HG03095 (cell line): ENCODE data around the gene HTR2C.
"Not testable (repeated sequence)": the region's sequence is repeated elsewhere in the genome, so short reads cannot be mapped to it uniquely, and the experiment has no call there.

Experiments used
- ATAC-seq: cut with Tn5 transposase; IDR thresholded peaks from one replicate; pipeline ENCODE4 v1.9.1; 2021; ENCODE audit warnings: moderate library complexity; ENCODE audit not compliant: unreplicated experiment

The HTR2C gene

DNA sequence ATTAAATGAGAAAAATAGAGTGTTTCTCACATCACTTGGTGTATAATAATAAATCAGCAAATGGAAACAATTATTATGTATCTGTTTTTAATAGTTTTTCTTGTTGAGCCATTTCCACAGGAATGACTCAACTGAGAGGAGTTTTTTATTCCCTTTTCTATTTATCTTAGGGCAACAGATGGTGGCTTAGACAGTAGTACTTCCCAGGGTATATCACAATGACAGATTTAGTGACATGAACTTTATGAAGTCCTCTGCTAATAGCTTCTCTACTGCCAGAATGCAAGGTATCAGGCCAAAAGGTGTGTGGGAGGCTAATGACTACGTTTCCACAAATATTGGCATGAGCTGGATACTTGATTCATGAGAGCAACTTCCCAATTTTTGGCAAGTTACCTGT, 126.7 kb downstream of the HTR2C start:
- no peak for ATAC-seq

DNA sequence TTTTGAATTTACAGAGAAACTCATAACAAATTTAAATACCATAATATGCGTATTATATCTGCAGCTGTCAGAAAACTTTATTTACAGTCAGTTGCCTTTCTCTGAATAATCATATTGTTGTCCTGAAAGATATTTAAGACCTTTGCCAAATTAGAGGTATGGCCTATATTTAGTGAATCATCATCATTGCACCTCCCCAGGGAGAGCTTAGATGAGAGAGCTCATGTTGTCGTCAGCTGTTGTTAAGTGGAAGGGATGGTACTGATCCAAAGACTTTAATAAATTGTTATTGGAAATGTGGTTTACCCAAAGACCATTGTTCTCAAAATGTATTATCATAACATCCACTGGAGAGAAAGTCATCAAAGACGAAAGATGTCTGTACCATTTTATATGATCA, 128.6 kb downstream of the HTR2C start:
- no peak for ATAC-seq

DNA sequence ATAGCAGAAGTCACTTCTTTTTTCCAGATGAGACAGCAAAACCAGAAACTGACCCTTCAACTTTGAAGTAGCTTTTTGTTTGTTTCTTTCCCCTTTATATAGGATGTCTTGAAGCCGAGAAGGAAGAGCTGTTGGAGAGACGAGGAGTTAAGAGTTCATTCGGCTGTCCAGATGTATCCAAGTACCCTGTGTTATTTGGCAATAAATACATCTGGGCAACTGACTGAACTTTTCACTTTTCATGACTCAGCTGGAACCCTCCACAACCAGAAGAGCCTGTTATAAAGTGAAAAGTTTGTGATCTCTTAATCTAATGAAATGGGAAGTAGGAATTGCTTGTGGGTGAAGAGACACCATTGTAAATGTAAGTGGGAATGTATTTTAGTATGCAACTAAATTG, 131.2 kb downstream of the HTR2C start:
- ATAC-seq: no peak

DNA sequence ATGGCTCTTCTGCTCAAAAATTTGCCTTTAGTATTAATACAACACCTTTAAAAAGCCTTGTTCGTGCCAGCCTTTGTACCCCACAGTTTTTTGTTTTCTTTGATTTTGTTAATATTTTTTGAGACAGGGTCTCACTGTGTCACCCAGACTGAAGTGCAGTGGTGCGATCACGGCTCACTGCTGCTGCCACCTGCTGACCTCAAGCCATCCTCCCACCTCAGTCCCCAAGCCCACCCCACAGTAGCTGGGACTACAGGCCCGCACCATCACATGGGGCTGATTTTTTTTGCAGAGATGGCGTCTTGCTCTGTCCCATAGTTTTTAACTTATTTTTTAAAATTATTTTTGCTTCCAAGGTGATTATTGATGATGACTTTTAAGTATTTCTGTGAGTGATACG, 134.0 kb downstream of the HTR2C start:
- no peak for ATAC-seq

DNA sequence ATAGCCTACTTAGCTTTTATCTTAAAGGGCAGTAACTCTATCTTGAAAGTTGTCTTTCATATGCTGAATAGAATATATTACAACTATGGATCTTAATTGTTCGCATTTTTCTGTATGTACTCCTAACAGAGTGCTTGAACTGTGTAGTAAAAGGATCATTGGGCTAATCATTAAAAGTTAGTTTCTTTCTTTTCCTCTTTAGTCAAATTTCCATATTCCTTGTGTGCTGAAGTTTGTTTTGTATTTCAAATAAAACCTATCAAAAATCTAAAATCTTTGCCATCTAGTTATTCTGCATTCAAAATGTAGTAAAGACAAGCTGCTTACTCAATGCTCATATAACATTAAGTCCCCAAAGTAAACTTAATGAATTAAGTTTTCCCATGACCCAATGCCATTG, 182.7 kb downstream of the HTR2C start:
- no peak for ATAC-seq

DNA sequence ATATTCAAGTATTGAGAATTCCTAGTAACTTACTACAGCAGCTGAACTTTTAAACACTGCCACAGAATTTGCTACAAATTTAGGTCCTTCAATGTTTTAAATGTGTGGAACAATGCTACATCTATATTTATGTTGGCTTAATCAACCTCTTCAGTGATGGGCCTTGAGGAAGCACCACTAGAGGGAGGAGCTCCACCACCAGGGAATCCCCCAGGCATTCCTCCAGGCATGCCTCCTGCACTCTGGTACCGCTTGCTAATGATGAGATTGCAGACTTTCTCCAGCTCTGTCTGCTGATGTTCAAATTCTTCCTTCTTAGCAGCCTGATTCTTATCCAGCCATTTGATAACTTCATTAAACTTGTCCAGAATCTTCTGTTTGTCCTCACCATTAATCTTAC, 190.8 kb downstream of the HTR2C start:
- ATAC-seq: no peak

DNA sequence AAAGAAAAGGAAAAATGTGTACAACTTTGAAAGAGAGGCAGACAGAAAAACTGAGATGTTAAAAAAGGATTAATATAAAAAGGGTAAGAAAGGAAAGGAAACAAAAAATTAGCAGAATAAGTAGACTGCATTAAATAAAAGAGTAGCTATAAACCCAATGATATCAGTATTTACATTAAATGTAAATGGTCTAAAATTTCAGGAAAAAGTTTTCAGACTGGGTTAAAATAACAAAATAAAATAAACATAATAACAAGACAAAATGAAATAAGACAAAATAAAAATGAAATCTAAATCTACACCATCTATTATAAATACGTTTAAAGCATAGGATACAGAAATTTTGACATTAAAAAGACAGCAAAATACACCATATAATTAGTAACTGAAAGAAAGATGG, 199.0 kb downstream of the HTR2C start:
- ATAC-seq: no peak

DNA sequence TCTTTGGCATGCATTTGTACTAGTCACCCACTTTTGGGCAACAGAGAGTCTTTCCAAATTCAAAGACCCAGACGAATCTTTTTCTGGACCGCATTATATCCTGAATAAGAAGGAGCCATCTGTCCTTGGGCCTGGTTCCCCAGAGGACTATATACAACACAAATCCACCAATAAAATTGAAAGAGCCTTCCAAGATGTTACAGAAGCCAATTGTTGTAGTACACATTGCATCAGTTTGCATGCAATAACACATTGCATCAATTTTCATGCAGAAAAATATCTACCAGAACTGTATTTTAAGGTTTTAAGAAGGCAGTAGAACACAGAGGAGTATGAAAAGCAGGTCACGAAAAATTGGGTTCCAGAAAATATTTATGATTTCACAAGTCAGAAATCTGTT, 203.2 kb downstream of the HTR2C start:
- no peak for ATAC-seq

DNA sequence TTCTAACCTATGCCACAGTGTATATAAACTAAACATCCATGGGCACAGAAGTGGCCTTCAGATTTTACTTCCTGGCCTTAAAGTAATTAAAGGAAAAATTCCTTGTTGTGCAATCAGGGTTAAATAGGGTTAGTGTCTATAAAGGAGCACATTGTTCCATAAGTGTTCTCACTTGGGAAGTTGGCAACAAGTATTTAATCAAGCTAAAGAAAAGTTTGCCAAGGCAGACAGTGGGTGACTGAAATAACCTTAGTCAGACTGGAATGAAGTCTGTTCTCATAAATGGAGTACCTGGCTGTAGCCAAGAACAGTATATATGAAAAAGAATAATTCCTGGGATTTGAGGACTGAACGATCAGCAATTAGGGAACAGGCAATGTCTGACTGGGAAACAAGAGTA, 213.6 kb downstream of the HTR2C start:
- no peak for ATAC-seq

DNA sequence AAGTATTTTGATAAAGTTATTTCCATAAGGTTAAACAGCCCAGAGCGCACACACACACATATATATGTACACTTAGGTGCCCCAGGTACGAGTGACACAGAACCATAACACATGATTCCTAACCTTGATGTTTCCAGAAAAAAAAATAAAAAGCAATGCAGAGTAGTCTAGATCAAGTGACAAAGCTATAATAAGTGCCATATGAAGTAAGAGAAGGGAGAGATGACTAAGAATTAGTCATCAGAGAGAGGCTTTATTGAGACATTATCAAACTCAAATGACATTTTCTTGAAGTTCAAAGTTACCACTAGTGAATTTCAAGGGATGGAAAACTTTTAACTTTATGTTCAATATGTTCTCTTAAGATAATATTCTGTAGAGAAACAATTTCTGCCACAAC, 215.0 kb downstream of the HTR2C start:
- ATAC-seq: no peak

DNA sequence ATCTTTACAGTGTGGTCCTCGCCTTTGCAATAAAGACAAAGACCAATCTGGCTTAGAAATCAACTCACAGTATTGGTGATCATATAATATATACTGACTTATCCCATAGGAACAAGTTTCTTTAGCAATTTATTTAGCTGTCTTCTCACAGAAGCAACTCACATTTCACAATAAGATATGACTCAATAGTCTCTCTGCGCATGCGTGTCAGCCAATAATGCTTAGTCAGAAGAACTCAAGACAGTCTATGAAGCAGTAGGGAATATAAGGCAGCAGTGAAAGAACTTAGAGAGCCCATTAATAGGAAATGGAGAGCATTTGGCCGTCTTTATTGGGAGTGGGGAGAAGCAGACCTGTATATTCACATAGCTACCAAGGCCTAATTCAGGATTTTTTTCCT, 216.8 kb downstream of the HTR2C start:
- ATAC-seq: no peak

DNA sequence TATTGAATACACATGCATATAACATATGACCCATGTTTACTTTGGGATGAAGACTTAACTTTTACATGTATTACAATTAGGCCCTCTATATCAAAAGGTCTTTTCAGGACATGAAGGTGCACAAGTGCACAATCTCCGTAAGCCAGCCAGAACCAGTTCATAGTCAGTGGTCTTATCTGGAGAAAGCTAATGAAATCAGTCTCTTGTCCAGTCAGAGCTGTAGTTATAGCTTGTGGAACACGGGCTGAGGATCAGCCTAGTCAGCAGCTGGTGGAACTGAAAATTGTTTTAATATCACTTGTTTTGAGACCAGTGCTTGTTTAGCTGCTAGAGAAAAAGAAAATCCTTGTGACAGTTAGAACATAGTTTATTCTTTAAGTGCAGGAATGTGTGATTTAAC, 235.6 kb downstream of the HTR2C start:
- ATAC-seq: no peak

DNA sequence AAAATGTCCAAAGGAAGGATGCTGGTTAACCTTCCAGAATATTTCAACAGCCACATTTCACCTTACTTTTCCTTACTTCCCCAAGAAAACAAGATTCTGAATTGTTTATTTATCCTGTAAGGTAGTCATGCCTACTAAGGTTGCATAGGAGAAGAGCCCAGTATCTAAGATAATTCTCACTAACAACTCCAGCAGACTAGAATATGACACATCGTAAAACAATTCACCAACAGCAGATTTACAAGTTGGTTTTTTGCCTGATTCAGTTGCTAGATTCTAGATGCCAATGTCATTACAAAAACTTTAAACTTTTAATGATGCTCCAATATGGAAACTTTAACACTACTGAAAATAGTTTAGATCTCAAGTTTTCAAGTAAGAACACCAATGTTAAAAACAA, 257.2 kb downstream of the HTR2C start:
- no peak for ATAC-seq

DNA sequence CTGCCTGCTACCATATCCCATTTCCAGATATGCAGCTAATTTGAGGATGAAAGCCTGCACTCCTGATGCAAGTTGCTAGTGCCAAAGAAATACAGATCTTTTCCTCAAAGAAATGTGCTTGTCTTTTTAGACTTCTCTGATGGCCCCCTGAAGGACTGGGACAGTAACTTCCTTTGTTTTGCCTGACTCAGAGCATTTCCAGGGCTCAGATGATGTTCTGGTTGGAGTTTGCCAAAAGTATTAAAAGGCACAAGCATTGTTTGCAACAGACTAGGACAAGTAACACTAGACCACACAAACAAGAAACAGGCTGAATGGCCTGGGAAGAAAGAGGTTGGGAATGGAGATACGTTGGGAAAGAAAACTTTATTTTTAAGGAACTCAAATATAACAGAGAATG, 258.3 kb downstream of the HTR2C start:
- no peak for ATAC-seq

DNA sequence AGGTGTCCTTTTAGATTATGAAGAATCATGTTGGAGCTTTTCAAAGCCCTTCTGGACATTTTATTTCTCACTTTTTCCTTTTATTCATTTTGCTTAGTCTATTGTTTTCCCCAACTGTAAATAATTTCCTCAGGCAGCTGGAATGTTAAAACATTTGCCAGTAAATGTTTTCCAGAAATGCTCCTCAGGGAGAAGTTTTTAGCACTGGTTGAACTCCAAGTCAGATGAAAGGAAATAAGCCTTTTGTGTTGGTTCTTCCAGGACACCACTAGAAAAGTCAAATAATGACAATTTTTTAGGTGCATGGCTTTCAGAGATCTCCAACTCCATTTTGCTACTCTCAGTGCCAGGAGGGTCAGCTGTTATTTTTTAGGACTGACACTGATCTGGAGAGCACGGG, 305.6 kb downstream of the HTR2C start:
- no peak for ATAC-seq

DNA sequence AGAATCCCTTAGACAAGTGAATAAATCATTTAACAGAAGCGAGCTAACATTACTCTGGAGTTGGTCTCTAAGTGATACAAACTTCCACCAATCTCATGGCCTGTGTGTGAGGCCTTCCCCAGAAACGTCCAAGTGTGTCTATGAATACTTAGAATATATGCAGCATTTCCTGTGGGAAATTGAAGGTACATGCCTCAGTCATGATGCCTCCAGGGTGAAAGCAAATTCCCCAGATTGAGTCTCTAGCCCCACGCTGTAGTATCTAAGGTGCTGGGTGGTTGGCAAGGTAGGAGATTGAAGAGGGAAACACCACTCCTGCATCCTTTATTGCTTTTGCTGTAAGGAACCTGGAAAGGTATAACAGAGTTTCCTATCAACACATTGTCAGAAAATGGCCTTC, 319.7 kb downstream of the HTR2C start:
- ATAC-seq: no peak

DNA sequence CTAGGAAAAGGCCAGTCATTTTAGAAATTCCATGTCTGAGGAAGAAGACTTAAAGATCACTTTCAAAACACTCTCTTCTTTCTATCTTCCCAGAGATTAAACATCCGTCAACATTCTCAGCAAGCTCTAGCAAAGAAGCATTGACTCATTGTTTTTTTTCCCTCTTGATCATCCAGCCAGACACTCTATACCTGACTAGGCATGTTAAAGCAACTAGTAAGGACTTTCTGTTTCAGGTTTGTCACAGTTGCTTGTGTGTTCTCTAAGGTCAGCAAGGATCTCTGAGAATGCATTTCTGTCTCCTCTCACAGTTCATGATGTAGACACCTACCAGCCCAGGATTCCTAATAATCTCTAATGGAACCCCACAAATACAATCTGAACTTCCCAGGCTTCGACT, 321.4 kb downstream of the HTR2C start:
- no peak for ATAC-seq

DNA sequence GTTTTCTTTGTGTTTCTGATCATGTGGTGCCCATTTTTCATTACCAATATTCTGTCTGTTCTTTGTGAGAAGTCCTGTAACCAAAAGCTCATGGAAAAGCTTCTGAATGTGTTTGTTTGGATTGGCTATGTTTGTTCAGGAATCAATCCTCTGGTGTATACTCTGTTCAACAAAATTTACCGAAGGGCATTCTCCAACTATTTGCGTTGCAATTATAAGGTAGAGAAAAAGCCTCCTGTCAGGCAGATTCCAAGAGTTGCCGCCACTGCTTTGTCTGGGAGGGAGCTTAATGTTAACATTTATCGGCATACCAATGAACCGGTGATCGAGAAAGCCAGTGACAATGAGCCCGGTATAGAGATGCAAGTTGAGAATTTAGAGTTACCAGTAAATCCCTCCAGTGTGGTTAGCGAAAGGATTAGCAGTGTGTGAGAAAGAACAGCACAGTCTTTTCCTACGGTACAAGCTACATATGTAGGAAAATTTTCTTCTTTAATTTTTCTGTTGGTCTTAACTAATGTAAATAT, 323.2 kb downstream of the HTR2C start:
- ATAC-seq: no peak

DNA sequence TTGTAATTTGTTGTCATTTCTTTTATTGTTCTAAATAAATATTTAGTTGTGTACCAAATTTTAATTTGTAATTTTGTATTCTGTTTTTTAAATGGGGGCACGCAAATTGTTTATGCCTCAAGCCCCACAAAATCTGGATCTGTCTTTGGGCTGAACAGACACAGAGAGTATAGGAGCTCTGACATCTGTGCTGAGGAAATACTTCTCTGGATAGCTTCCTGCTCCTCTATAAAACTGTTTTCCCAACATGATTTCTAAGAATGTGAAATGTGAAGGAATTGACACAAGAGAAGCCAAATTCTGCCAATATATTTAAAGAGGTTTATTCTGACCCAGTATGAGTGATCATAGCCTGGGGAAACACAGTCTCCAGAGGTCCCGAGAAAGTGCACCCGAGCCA, 340.5 kb downstream of the HTR2C start:
- no peak for ATAC-seq

DNA sequence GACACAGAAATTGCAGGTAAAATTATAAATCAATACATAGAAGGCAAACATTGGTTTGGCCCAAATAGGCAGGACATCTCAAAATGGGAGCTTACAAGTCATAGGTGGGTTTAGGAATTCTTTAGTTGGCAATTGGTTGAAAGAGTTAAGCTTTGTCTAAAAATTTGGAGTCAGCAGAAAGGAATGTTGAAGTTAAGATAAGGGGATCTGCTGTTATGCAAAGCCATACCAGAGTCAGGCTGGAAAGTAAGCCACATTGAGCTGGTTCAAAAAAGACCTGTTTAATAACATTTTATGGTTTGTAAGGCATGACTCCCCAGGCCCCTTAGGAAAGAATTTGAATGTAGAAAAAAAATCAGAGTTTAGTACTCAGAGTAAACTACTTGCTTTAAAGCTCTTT, 341.0 kb downstream of the HTR2C start:
- ATAC-seq: no peak

DNA sequence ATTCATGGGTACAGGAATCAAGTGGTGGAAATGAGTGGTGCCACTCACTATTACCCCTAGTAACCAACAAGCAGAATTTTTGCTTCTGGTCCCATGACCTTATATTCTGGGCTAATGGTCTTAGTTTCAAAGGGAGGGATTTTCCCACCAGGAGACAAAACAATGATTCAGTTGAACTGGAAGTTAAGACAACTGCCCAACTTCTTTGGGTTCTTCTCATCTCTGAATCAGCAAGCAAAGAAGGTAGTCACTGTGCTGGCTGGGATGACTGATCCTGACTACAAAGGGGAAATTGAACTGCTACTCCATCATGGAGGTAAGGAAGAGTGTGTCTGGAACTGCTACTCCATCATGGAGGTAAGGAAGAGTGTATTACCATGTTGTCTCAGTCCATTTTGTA, 346.3 kb downstream of the HTR2C start:
- no peak for ATAC-seq

DNA sequence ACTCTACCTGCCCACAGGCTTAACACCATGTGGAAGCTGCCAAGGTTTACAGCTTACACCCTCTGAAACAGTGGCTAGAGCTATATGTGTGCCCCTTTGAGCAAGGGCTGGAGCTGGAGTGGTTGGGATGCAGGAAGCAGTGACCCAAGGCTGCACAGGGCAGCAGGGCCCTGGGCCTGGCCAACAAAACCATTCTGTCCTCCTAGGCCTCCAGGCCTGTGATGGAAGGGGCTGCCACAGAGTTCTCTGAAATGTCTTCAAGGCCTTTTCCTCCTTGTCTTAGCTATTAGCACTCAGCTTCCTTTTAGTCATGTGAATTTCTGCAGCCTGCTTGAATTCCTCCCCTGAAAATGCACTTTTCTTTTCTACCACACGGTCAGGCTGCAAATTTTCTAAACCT, 348.7 kb downstream of the HTR2C start:
- ATAC-seq: no peak

DNA sequence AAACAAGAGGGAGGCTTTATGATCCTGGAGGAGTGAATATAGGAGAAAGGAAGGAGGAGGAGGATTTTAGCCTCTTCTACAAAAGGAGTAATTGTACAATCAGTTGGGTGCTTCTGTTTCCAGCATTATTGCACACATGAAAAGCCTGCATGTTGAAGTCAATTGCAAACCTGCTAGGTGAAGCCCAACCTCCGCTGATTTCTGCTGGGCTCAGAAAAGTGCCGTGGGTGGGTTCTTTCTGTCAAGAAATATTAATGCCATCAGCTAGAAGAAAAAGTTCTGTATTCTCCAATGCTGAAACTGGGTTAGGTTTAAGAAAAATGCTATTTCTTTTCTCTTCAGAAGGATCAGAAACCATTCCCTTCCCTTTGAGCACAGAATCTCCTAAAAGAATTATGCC, 349.4 kb downstream of the HTR2C start:
- not testable (repeated sequence) for ATAC-seq

DNA sequence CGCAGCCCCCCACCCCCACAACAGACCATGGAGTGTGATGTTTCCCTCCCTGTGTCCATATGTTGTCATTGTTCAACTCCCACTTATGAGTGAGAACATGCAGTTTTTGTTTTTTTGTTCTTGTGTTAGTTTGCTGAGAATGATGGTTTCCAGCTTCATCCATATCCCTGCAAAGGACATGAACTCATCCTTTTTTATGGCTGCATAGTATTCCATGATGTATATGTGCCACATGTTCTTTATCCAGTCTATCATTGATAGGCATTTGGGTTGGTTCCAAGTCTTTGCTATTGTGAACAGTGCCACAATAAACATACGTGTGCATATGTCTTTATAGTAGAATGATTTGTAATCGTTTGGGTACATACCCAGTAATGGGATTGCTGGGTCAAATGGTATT, 353.2 kb downstream of the HTR2C start:
- ATAC-seq: not testable (repeated sequence)
